HG03460 (cell line): Measurements from ENCODE around the gene HHAT.

Experiments used
- ATAC-seq: cut with Tn5 transposase; IDR thresholded peaks from one replicate; pipeline ENCODE4 v1.9.1; 2021; ENCODE audit not compliant: unreplicated experiment

The HHAT gene

DNA sequence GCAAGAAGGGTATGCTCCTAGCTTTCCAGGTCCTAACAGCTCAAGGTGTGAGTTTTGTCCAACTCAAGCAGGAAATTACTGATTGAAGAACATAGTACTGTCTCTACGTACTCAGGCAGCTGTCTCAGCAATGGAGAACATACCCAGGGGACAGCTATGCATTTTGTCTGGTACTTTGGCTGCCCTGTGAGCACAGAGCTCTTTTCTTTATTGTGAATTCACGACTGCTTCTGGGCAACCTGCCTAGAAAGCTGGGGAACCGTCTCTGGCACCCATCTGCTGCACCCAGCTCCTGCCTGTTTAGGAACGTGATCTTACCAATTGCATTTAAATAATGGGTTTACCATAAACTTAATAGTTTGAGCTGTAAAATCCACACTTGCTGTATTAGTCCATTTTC, 258.1 kb downstream of the HHAT start:
- no peak for ATAC-seq

DNA sequence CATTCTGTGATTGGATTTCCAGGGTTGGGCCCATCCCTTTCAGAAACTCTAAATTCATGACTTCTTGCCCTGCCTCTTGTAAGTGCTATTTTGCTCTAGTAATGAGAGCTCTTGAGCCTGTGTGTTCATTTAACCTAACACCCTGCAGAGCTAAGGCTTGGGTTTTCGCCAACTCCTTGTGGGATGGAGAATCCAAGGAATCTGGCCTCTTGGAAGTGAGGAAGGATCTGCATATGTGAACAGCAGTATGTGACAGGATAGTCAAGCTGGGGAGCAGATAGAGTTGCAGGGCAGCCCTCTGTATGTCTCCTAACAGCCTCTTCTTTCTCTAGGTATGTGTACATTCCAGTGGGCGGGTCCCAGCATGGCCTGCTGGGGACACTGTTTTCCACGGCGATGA, 258.9 kb downstream of the HHAT start:
- ATAC-seq, result no peak

DNA sequence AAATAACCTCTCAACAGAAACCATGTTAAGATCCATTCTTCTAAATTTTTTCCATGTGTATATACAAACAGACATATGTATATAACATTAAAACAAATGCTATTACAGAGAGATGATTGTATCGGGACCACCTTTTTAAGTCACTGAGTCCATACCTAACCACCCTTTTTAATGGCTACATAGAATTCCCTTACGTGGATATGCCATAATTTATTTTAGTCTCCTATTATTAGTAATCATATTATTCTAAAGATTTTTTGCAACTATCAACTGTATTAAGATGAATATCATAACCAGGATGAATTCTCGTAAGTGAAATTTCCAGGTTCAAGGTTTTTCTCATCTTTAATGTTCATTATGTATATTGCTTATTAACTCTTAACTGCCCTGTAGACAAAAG, 259.7 kb downstream of the HHAT start:
- ATAC-seq, result no peak

DNA sequence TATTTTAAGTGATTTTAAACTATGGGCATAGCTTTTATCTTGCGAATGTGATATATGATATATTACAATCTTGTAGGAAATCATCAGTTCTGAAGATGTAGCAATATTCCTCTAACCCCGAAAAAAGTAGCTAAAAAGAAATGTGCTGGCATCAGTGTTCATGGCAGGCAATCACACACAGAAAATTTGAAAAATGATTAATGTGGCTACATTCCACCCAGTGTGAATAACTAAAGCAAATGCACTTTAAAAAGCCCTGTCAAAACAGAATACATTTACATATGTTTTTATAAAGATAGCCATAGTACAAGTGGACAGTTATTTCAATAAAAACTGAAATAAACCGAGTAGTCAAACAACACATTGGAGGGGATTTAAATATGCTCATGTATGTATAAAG, 260.2 kb downstream of the HHAT start:
- no peak for ATAC-seq

DNA sequence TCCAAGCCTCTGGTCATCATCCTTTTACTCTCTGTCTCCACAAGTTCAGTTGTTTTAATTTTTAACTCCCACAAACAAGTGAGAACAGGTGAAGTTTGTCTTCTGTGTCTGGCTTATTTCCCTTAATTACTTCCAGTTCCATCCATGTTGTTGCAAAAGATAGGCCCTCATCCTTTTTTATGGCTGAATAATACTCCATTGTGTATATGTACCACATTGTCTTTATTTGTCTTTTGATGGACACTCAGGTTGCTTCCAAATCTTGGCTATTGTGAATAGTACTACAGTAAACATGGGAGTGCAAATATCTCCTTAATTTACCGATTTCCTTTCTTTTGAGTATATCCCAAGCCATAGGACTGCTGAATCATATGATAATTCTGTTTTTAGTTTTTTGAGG, 262.5 kb downstream of the HHAT start:
- no peak for ATAC-seq

DNA sequence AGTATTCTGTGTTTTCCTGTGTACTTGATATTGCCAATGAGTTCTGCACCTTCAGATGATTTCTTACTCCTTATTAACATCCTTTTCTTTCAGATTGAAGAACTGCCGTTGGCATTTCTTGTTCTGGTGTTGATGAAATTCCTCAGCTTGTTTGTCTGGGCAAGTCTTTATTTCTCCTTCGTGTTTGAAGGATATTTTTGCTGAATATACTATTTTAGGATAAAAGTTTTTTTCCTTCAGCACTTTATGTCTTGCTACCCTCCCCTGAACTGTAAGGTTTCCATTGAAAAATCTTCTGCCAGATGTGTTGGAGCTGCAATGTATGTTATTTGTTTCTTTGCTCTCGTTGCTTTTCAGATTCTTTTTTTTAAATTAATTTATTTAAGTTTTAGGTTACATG, 265.9 kb downstream of the HHAT start:
- no peak for ATAC-seq

DNA sequence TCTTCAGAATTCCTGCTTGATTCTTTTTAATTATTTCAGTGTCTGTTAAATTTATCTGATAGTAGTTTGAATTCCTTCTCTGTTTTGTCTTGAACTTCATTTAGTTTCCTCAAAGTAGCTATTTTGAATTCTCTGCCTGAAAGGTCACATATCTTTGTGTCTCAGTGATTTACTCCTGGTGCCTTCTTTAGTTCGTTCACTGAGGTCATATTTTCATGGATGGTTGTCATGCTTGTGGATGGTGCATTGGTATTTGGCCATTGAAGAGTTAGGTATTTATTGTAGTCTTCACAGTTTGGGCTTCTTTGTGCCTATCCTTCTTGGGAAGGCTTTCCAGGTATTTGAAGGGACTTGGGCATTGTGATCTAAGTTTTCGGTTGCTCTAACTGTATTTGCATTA, 267.9 kb downstream of the HHAT start:
- no peak for ATAC-seq

DNA sequence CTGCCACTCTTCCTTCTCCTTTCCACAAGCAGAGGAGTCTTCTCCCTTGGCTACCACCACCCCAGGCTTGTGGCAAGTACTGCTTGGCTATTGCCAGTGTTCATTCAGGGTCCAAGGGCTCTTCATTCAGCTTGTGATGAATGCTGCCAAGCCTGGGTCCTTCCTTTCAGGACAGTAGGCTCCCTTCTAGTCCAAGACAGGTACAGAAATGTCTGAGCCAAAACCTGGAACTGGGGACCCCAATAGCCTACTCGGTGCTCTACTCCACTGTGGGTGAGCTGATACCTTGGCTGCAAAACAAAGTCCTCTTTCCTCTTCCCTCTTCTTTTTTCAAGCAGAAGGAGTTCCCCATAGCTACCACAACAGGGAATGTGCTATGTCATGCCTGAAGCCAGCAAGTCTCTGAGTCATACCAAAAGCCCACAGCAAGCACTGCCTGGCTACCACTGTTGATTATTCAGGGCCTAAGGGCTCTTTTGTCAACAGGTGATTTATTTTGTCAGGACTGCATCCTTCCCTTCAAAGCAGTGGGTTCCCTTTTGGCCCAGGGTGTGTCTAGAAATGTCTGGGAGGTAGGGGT, 268.9 kb downstream of the HHAT start:
- peak; percentile 91 for ATAC-seq

DNA sequence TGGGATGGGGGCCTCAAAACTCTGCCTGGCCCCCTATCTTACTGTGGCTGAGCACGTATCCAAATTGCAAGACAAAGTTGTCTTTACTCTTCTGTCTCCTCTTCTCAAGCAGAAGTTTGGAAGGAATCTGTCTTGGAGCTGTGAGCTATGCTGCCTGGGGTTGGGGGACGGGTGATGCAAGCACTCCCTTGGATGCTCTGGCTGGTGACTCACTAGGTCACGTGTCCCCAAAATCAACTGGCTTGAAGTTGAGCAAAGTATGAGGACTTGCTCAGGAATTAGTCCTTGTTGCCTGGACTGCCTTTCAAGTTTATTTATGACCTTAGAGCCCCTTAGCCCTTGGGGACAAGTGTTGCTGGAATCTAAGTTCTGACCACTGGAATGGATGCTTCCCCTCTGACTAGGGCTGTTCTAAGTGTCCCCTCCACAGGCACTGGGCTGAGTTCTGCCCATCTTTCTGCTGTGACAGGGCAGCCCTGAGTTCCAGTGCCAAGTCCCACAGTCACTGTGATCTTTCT, 269.5 kb downstream of the HHAT start:
- no peak for ATAC-seq

DNA sequence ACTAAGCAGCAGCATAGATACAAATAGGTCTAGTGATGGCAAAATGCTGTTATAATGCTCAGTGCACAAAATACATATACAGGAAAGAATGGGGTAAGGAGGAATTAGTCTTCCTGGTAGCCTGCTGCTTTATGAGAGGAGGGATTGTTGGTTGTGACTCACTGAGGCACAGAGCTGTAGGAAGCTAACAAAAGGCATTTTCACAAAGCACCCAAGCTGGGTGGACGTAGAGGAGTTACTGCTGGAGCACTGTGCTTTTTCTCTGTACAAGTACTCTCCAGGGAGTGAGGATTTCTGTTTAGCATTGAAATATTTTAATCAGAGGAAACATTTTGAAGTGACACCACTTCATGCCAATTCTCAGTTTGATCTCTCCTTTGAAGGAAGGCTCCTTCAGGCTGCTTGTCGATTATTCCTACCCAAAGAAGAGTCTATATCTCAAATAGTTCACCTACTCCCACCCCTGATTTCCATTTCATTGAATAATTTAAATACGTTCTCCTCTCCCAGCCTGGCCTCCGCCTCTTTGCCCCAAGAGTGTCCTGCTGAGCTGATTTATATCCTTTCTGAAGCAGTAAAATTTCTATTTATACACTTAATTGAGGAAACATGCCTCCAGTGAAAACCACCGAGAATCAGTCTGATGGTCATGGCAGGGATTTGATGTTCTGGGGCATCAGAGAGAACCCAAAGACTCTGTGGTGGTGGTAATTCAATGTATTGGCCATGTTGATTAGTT, 271.9 kb downstream of the HHAT start:
- ATAC-seq, result no peak

DNA sequence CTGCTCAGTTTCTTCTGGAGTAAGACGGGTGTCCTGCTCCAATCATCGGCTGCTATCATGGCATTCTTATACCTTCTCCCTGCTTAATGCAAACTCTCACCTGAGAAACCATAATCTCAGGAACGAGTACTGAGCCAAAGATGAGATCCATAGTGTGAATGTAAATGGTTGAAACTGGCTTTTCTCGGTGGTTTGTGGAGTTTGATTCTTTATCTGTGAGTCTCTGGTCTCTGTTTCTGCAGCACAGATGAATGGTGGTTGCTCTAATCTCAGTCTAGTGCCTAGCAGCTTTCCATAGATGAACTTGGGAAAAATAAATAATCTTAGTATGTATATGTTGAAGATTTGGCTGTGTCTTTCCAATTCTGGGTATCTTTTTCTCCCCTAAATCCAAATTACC, 274.4 kb downstream of the HHAT start:
- ATAC-seq, result no peak

DNA sequence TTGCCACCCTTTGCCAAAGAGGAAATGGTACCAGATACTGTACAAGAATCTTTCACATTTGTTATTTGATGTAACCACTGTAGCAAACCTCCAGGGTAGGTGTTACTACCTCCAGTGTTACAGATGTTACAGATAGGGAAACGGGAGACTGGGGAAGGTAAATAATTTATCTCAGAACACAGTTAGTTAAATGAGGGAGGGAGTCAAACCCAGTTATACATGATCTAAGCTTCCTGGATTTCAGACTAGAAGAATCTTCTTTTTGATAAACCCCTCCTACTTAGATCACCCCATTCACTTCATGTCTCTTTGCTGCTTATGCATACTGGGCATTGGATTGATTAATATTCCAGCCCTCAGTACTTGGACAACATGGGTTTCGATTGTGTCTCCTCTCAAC, 276.4 kb downstream of the HHAT start:
- no peak for ATAC-seq

DNA sequence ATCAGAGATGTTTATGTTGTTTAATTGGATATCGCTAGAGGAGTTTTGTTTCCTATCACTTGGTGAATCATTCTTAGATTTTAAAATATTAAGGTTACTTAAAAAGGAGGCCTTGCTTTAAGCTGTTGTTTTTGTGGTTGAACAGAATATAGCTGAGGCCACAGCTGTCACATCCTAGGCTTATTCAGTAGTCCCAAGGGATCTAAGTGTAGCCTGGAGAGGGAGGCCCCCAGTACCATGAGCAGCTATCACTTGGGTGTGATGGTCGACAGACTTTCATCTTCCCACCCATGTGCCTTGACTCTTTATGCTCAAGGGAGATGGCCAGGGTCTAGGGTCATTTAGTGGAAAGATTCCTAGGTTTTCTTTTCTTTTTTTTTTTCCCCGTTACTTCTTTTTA, 278.7 kb downstream of the HHAT start:
- no peak for ATAC-seq

DNA sequence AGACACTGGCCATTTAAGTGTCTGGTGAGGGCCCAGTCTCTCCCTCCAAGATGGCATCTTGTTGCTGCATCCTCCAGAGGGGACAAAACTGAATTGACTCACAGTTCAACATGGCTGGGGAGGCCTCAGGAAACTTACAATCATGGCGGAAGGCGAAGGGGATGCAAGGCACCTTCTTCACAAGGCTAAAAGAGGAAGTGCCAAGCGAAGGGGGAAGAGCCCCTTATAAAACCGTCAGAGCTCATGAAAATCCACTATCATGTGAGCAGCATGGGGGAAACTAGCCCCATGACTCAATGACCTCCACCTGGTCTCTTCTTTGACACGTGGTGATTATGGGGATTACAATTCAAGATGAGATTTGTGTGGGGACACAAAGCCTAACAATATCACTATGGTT, 280.1 kb downstream of the HHAT start:
- no peak for ATAC-seq

DNA sequence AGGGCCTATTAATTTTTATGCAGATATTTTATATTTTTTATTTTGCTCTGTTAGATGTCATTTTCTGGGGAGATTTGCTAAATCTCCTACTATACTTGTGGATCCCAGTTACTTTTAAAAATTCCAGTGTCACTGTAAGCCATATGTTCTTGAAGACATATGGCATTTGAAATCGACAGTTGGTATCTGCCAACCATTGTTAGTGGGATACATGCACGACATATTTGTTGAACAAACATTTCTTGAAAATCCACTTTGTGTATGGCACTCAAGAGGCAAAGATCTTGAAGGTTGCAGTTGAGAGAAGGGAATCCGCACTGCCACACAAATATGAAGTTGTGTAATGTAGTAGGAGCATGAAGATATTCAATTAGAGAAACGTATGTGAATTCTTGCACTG, 287.7 kb downstream of the HHAT start:
- ATAC-seq, result no peak

DNA sequence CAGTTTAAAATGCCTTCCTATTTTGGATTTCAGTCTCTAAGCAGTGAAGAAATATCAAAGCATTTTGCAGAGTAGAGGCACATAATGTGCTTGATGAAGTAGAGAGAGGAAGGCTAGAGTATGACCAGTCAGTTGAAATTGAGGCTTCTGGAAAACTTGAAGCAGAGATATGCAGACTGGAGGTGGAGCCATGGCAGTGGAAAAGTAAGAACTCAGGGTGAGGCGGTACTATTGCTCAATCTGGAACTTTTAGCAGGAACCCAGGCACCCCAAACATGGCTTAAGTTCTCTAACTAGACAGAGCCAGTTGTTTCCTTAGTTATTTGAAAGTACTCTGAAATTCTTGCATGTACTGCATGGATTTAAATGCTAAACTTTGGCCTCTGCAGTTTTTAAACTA, 288.6 kb downstream of the HHAT start:
- ATAC-seq, result no peak

DNA sequence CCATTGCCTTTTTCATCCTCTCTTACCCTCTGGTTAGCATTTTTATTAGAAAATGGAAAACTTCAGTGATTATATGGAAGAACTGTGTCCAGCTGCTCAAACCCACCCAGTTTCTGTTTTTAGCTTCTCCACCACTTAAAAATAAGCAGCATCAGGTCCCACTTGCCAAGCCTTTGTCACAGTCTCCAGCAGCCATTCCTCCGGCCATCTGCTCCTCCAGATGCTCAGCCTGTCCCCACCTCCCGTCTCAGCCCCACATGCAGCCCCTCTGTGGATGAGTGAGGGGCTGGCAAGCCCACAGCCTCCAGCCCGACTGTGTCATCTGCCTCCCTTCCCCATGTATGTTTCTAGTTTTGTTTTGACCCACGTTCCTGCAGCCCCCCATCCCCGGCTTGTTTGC, 289.7 kb downstream of the HHAT start:
- no peak for ATAC-seq

DNA sequence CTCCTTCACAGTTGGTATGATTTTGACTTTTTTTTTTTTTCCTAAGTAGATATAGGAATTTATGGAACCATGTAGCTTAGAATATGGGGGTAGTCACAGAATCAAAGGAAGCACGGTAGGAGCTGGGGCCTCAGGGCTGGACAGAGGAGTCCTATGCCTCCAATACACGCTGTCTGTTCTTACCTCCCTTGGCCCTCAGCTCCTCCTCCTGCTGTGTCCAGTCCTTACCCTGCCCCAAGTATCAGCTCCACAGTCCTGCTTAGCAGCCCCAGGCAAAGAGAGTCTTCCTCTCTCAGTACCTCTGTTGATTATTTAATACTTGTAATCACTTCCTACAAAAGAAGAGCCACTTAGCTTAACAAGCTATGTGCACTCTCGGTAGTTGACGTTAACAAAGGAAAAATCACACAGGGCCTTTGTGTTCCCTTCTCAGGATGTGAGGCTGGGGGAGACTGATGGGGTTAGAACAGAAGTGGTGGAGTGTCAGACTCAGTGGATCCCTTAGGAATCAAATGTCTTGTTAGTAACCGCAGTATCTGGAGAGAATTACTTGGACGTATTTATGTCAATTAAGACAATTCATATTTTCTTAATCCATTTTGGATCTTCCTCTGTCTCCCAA, 292.3 kb downstream of the HHAT start:
- ATAC-seq, result no peak

DNA sequence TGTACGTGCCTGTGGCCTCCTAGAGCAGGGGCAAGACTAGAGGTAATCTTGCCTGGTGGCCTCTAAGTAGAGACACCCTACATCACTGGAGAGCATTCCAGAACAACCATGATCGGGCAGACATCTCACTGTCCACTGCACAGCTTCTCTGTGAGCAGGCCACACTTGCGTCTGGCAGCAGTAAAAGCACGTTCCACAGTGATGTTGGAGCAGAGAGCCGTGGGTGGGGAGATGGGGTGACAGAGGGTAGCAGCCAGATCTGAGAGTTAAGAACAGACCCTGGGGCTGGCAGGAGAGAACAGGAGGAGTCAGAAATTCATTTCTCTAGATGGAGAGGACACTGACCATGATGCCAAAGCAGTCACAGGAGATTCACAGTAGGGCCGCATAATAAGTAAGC, 293.0 kb downstream of the HHAT start:
- no peak for ATAC-seq

DNA sequence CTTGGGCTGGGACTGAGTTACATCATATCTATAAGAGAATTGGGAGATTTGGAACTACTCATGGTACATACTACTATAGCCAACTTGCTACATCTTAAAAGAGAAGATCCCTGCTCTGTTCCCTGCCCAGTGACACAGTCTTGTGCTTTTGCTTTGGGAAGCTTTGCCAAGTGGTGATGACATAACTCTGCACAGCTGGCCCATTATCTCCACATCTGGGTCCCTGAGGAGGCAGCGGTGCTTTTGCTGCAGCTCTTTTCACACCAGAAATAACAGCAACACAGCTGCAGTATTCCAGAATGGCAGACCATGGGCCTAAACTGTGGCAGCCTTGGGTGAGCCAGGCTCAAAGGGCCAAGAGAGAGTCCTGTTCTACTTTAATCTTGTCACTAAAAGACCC, 296.0 kb downstream of the HHAT start:
- ATAC-seq, result no peak

DNA sequence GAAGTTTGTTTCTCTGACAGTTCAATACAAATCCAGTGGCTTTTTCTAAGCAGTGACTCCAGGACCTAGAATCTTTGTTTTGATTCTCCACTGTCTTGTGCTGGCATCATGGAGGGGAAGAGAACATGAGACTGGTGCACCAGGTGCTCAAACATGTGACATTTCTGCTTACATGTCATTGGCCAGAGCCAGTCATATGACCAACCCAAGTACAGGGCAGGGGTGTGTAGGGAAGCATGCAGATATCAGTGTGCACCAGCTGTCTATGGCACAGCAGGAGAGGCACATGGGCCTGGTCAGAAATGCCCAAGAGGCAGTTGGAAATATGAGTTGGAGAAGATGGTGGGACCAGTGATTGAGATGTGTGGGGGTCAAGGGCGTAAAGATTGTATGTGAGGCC, 297.0 kb downstream of the HHAT start:
- ATAC-seq, result no peak

DNA sequence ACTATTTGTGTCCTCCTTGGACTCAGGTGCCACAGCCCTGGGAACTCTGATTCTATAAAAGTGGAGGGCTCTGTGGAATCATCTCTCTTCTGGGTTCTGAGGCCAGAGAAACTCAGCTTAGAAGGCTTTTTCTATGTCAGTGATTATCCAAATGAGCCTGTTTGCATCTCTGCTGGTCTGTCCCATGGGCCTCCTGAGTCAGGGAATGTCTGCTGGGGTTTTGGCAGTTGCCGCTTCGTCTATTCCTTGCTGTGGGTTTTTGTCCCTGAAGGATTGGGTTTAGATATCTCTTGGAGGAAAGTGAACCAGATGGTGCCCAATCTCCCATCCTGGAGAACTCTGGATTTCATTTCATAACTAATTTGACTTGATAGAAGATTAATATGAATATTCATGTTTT, 297.6 kb downstream of the HHAT start:
- ATAC-seq, result no peak

DNA sequence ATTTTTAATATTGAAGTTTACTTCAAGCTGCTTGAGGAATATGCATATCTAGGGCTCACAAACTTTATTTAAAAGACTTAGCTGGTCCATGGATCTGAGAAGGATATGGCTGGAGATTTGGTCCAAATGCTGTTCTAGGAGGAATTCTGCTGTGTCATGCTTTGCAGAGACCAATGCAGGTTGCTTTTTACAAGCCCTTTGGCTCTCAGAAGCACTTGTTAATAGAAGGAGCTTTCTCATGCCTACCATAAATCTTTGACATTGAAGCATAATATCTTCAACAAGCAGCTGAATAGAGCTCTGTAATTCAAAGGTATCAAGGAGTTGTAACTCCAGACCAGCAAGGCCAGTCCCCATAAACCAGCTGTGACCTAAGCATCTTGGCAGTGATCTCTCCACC, 299.1 kb downstream of the HHAT start:
- ATAC-seq, result no peak
